NCI-H128 (cell line): ENCODE measurements around the gene DSCAML1.

ENCODE experiments used
- DNase-seq: peaks from one replicate; lab custom pipeline; 2025; ENCODE audit not compliant: unreplicated experiment; lab: John Stamatoyannopoulos, UW

Gene DSCAML1

DNA sequence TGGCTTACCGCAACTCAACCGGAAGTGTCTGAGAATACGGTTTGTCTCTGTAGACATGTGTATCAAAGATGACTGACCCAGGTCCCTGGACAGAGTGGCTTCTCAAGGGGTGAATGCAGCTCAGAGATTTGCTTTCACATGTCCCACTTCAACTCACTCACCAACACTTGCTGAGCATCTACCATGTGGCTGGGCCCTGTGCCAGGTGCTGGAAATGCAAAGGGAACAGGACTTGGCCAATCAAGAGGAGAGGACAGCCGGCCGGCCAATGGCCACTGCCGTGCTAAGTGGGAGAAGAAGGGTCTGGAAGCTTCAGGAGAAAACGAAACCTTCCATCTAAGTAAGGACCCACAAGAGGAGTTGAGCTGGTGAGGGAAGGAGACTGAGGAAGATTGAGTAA, 318.1 kb downstream of the DSCAML1 start:
- no peak for DNase-seq

DNA sequence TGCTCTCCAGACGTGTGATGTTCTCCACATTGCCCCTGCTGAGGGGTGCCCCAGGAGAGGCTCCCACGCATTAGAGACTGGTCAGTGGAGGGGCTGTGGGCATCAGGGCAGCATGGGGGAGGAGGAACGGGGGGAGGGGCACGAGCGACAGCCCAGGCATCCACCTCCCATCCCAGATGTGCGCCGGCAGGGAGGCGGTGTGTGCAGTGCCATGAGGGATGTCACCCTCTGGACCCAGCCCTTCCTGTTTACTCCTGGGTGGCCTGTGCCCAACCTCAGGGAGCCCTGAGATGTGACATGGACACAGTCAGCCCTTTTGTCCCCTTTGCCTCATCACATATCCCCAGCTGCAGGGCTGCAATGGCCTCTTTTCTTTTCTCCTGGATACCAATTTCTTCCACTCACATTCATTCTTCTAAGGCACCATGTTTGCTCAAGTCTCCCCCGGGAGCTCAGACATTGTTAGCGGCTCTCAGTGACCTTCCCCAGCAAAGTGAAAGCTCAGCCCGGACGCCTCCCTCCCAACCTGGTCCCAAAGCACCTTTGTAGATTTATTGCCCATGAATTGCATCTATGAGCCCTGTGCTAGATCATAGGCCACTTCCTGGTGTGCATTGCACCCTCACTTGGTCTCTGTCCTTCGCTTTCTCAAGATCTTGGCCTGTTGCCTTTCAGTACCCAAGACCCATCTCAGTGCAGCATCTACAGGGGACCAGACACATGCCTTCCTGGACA, 318.7 kb downstream of the DSCAML1 start:
- no peak for DNase-seq

DNA sequence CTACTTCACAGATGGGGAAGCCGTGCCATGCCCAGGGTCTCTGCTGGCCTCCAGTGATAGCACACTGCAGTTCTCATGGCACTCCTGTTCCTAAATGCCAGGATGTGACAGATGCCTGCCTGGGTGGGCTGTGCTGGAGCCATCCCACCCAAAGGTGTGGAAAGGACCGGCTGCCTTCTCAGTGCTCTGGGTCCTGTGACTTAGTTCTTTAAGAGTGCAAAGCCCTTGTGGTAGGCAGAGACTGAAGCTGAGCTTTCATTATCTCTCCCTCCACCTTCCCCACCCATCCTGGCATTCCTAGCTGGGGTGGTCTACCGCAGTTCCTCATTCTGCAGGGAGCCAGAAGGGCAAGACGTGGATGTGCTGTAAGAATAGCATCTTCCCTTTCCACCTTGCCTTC, 319.3 kb downstream of the DSCAML1 start:
- no peak for DNase-seq

DNA sequence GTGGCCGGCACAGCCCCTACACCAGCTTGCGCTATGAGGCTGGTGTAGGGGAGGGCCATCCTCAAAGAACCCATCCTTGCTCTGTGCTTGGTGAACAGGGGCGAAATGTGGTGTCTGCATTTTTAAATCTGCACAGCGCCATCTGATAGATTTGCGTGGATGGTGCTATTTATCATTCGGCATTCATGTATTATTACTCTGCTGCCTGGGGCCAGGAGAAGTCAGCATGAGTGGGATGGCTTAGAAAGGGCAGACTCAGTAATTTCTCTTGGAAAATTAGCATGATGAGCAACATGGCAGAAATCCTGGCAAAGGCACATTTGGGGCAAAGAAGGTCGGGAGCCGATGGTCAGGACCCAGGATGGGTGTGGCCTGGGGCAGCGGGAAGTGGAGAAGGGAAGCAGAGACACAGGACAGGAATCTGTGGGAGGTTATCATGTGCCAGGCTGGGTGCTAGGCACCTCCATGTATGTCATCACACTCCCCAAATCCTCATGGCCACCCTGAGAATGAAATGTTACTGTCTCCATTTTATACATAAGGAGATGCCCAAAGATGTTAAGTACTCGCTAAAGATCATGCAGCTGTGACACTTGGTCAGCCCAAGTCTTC, 320.4 kb downstream of the DSCAML1 start:
- DNase-seq, result no peak

DNA sequence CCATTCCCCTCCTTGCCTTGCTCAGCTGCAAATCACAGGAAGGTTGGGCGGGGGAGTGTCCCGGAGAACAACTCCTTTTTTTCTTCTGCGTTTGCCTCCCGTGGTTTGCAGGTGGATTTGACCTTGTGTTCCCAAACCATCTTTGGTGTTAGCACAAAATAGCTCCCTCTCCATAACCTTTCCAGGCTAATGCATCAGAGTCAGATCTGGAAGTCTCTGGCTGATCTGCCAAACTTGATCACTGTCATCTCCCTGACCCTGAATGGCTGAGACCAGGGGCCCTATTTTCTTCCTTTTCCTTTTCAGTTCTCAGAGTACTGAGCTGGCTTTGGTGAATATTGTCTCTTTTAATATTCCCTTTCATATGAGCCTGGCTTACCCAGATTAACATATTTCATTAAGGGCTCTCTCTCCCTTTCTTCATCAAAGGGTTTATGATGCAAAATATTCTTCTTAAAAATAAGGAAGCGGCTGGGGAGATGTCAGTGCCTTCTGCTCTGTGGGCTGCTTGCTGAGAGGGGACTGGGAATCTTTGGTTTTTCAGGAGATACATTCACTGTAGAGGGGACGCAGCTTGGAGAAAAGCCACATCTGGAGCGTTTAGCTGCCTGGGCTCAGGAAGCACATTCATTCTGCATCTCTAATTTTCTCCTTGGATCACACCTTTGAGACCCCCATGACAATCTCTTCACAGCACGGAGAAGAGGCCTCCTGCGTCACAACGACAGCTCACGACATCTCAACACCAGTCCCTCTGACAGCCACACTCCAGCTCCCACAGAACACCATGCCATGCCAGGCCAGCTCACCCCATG, 321.1 kb downstream of the DSCAML1 start:
- no peak for DNase-seq

DNA sequence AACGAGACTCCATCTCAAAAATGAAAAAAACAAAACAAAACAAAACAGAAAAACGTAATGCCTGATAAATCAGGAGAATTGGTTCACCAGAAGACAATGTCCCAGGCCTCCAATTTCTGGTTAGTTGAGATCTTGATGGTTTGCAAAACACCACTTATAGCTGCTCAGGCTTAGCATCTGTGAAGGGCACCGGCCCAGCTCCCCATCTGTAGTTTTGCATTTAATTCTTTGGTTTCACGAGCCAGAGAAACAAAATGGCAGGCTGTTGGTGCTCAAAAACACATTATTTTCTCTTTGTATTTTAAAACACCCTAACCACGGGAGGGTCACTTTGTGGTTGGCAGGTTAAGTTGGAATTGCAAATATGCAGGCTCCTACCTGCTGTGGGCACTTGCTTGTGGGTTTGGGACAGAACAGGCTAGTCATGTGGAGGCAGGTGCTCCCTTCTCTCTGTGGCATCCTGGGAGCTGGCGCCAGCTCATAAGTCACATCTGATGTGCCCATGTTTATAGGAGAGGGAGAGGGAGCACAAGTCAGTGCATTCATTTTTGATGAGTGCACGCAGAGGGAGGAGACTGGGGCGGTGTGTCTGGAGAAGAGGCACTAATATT, 323.4 kb downstream of the DSCAML1 start:
- DNase-seq, result peak; percentile 70

DNA sequence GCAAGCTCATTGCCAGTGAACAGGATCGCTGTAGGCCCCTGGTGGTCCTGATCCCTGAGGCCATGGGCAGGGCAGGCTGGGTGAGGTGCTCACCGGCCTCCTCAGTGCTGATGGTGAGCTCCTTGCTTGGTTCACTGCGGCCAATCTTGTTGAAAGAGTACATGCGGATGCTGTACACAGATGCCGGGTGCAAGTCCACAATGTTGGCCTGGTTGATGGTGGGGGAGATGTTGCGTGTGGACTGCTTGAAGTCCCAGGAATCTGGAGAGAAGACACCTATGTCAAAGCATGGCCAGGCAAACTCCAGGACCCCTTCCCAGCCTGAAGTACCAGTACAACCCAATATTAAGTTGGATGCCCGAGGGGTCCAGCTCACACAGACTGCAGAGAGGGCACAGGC, 325.2 kb downstream of the DSCAML1 start:
- DNase-seq, result no peak

DNA sequence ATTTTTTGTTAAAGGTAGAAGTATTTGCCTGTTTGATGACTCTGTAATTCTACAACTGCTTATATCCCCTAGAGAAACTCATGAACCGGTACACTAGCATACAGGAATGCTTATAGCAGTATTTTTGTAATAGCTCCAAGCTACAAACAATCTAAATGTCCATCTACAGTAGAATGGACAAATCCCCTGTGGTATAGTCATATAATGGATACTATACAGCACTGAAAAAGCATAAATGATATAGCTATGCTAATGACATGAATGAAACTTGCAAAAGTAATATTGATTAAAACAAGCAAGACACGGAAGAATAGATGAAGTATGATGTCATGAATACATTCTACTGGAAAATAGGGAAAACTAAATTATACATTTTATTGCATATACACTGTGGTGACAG, 326.4 kb downstream of the DSCAML1 start:
- DNase-seq, result no peak

DNA sequence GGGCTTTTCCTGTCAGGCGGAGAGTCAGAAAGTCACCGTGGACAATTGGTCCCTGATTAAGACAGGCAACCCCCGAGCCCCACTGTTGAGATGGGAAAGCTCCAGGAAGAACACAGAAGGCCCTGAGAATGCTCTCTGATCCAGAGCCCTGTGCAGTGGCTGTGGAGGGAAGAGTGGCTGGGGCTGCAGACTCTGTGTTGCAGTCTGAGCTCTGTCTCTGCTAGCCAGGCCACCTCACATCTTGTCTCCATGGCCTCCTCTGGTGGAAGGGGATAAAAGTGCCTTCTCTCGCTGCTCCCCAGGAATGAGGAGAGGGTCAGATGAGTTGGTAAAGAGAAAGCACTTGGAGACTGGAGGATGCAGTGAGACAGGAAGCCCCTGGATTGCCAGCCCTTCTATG, 328.1 kb downstream of the DSCAML1 start:
- DNase-seq, result no peak

DNA sequence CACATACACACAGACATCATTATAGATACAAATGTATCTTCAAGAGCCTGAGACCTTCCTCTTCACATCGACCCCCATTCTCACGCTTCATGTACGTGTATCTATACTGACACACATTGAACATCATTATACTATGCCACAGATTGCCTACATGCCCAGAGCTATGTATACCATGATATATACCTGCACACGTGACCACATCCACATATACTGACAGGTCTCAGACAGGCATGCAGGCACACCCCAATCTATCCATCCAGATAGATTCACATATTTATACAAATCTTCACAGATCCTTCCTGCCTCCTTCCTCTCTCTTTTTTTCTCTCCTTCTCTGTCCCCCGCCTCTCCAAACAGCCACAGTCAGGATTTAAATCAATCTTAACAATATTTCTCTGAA, 329.2 kb downstream of the DSCAML1 start:
- DNase-seq, result no peak

DNA sequence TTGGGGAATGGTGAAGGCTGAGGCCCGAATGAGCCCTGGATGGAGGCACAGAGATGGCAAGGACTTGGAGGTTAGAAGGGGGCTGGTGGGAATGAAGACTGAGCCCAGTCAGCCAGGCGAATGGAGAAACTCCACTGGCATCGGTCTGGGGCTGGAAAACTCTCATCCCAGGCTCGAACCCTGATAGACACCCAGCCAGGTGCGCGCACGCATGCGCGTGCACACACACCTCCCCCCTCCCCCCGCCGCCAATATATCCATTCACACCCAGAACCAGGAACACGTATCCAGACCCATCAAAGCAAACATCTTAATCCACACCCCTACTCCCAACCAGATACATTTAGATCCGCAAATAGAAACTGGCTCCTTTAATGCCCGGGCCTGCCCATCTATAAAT, 330.1 kb downstream of the DSCAML1 start:
- no peak for DNase-seq

DNA sequence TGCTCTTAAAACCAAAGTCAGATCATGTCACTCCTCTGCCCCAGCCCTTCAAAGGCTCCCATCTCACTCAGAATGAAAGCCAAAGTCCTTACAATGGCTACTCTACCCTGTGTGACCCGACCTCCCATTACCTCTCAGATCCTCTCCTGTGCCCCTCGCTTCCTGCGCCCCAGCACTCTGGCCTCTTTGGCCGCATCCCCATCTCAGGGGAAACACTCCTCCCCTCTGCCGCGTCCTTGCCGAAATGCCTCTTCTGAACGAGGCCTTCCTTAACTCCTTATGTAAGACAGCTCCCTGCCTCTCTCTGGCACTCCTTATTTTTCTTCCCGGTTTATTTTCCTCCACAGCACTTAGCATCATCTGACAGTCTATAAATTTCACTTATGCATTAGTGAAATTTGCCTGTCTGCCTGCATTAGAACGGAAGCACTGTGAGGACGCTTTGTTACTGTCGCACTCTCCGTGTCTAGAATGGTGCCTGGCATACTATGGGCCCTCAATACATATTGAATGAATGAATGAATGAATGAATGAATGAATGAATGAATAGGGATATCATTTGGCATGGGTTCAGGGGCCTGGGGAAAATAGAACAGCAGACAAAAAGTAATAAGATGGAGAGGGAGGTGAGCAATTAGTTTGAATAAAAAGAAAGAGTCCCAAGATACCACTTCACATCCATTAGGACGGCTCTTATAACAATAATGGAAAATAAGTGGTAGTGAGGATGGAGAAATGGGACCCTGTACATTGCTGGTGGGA, 331.6 kb downstream of the DSCAML1 start:
- peak; percentile 51 for DNase-seq

DNA sequence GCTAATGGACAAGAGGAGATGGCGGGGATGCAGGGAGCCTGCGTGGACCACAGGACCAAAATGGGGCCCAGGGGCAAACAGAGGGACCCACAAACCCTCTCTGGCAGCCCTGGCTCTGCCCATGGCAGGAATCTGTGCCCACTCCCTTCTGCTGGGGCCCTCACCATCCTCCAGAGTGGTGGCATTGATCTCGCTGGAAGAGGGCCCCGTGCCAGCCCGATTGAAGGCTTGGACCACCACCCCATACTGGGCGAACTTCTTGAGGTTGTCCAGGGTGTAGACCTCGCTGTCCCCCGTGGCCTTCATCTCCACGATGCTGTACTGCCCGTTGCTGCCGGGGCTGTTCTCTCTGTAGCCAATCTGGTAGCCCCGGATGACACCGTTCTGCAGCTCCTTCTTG, 332.2 kb downstream of the DSCAML1 start:
- no peak for DNase-seq

DNA sequence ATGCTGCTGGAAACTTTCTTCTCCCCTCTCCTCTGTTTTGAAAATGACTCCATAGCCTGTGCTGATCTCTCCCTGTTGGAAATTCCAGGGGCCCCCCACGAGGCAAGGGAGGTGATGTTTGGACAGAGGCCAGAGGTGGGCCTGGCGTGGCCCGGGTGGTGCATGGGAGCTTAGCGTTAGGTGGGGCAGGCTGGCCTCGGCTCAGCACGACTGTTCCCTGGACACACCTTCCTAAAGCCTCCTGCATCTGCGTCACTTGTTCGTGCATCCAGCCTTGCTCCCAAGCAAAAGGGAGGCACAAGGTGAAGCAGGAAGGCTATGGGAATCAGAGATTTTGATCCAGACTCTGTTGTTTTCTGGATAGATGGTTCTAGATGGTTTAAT, 334.2 kb downstream of the DSCAML1 start:
- no peak for DNase-seq

DNA sequence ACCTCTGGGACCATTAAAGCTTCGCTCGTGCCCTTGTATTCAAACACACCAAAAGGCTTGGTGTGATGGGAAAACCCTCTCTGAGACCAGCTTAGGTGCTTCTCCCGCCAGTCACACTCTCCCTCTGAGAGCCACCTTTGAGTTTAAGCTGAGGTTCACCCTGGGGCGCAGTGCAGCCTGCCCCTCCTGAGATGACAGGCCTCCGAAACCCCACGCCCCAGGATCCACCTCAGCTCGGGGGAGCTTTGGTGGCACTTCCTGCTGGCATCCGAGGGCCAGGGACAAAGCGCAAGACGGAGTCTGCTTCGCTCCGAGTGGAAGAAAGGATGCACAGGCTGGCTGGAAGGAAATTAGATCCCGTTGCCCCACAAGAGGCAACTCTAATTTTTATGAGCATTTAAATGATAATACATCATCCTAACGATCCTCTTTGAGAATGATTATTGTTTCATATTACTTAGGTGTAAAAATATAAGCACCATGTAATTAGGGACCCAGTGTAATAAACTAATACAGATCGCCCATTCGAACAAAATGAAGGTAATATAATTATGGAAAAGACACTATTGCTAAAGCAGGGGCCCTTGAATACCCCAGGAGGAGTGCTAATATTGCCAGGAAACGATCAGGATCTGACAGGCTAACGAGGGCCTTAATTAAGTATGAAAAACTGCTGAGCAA, 334.7 kb downstream of the DSCAML1 start:
- no peak for DNase-seq

DNA sequence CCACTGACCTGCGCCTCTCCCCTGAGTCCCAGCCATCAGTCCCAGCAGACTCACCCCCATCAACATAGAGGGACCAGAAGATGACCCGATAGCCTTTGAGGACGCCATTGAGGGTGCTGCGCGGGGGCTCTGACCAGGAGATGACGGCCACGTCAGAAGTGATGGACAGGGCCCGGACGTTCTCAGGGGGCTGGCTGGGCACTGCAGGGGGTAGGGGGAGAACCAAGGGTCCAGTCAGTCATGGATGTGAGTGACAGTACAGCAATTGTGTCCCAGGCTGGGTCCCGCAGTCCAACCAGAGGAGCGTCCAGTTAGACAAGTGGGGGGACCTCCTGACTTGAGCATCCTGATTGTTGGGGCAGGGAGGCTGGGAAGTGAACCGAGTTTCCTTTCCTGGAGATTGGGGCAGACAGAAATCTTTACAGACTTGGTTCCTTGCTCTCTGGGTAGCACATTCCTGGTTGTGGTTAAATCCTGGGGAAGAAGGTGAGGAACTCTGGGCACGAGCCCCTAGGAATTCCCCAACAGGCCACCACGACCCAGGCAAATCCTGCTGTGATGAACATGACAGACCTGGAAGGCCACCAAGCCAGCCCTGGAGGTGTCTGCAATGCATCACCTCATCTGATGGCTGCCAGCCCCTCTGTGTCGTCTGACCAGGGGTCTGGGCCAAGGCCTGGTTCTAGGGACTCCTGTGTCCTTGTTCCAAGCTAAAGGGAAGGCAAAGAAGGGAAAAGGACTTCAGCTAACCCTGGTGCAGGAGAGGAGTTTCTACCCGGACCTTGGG, 335.4 kb downstream of the DSCAML1 start:
- DNase-seq, result no peak

DNA sequence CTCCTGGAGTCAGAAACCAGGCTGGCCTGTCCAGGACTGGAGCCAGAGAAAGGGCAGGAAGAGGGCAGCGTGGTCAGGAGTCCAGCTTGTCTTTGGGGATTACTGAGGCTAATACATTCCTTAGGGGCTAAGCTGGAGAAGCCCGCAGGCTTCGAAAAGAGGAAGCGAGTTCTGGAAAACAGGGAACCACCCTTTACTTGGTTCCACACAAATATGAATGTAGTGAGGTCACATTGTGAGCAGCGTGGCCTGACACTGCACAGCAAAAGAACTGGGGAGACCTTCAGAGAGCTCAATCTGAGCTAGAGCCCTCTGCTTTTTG, 337.1 kb downstream of the DSCAML1 start:
- no peak for DNase-seq

DNA sequence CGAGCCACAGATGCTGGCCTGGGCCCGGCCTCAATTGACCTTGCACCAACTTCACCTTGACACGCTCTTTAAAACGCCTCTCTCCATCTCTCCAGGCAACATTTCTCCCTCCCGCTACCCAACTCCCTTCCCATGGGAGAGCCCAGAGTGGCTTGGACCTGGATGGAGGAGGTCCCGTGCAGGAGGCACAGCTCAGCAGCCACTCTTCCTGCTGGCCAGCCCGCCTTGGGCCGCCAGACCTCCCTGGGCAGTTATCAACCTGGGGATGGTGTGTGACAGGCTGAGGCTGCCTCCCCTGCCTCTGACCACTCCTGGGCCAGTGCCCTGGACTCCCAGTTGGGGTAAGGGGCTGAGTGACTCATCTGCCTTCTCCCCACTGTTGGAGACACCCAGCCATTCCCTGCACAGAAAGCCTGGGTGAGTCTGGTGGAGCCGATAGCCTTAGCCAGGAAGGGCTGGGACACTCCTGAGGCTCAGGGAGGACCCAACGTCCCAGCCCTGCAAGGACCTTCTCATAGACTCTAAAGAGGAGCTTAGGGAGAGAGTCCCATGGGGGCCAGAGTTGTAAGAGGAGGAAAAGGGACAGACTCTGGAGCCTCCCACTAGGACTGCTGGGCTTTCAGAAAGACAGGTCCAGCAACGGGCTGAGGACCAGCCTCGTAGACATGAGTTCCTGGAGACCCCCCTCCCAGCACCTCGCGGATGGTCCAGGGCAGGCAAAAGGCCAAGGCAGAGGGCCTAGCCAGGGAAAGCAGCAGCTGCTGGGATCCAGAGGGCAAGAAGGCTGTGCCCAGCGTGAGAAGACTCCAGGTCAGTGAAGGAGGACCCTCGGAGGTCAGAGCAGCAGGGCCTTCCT, 337.7 kb downstream of the DSCAML1 start:
- no peak for DNase-seq
